NCI-H345 treated with DMSO at 0.1 percent for 48 hours (cell line): ENCODE data around the gene ZFP69.
A peak's percentile ranks its signal among the peaks of the same experiment; 100 is the strongest.

Source experiments
- DNase-seq: peaks from one replicate; lab custom pipeline; 2025; ENCODE audit not compliant: unreplicated experiment; lab: John Stamatoyannopoulos, UW

ZFP69 gene

DNA sequence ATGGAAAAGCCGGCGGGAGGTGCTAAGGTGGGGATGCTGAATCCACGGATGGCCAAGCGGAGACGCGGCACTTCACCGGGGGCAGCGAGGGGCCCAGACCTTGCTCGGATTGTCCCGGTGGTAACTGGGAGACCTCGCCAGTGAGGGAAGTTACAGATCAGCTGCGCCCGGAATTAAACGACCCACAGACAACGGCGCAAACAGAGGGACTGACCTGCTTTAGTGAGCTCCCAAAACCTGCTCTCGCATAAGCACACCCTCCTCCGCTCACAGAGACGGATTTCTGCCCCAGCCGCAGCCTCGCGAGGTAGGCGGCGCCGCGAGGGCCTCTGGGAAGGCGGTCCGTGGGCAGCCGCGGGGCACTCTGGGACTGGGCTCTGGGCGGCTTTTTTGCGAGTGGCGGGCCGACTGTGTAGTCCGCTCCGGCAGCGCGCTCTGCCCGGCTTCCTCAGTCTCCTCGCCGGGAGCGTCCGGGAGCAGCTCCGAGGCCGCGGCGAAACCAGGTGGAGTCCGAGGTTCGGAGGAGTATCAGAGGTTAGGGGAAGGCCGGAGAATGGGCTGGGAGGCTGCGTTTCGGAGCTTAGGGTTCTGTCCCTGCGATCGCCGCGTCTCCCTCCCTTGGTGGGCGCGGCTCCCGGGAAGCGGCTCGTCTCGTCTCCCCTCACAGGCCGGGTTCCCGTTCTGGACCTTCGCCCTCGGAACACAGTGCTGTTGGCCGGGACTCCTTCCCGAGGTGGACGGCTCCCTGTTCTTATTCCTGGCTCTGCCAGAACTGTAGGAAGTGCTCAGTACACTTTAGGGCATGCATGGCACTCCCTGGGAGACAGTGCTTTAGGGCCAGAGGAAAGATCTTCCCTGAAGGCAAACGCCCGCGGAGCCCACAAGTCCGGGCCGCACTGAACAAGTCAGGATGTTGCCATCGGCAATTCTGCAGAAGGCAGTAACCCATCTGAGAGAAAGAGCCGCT lies 31.6 kb downstream of the ZFP69 start, which contains the start of gene EXO5:
Gene EXO5, plus strand, starts transcription at position 393 of the 967 bp plus-strand sequence. CDS start 5,778 bp downstream, outside the sequence.
- peak; percentile 62 for DNase-seq

DNA sequence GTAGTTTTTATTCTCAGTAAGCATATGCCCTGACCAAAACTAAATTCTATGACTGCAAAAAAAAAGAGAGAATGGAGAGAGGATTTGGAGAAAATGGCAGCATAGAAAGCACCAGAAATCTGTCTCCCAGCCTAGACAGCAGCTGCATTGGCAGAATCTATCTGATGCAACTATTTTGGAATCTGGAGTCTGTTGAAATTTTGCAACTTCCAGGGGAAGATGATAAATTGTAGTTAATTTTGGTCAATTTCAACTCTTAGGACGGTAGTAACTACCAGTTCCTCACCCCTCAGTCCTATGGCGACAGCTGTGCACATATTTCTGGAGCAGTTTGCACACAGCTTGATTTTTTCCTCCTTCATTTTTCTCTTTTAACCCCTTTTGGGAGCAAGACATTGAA lies 42.4 kb downstream of the ZFP69 start:
- no peak for DNase-seq

DNA sequence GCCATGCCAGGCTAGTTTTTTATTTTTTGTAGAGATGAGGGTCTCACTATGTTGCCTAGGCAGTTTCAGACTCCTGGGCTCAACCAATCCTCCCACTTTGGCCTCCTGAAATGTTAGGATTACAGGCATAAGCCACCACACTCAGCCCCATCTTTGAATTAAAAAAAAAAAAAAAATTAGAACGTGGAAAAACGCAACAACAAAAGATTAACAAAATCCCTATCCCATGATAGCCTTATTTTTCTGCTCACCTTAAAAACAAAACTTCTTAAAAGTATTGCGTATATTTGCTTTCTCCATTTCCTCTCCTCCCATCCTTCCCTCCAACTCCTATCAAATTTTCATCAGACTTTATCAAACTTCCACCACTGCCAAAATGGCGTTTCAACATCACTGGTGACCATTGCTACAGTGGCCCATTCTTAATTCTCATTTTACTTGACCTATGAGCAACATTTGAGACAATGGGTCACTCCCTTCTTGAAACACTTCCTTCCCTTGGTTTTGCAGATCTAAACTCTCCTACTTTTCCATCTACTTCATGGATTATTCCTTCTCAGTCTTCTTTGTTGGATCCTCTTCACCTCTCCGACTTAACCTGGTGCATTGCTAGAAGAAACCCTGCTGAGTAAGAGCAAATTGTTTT lies 53.8 kb downstream of the ZFP69 start:
- peak; percentile 51 for DNase-seq

DNA sequence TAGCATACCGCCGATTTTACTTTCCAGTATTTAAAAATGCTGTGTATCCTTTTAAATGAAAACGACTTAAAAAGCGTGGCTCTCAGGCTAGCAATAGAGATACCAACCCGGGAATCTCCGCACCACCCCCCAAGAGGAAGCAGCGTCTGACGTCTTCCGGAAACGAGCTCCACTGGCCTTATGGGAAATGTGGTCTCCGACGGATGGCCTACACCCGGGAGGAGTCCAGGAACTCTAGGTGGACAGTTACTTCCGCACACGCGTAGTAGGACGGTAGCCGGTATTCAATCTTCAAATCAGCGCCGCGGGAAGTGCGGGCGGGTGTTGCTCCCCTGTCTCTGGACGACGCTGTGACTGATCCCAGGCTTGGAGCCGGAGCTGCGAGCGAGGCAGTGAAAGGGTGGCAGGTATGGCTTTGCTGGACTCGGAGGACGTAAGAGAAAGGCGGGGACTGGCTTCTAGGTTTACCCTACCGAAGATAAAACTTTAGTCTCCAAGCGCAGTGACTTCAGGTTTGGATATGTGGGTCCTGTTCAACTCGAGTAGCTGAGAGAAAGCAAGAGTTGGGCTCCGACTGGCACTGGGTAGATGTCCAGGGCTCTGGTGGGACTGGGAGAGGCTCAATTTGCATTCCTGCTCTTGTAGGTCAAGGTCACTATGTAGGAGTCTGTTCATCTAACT lies 54.4 kb downstream of the ZFP69 start, which contains the start of gene ZNF684:
Gene ZNF684, plus strand, starts transcription at position 257 of the 681 bp plus-strand sequence. CDS start 1,530 bp downstream, outside the sequence.
- peak; percentile 94 for DNase-seq

DNA sequence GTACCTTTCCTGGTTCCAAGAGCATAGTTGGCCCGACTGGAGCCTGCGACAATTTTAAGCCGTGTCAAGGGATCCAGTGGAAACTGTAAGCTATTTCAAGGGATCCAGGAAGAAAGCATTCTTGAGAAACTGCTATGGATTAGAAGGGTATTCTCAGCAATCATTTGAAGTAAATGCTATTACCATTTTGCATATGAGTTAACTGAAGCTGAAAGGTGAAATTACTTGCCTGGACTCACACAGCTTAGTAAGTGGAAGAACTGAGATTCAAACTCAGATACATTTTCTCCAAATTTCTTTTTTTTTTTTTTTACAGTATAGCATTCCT lies 54.9 kb downstream of the ZFP69 start:
- no peak for DNase-seq

DNA sequence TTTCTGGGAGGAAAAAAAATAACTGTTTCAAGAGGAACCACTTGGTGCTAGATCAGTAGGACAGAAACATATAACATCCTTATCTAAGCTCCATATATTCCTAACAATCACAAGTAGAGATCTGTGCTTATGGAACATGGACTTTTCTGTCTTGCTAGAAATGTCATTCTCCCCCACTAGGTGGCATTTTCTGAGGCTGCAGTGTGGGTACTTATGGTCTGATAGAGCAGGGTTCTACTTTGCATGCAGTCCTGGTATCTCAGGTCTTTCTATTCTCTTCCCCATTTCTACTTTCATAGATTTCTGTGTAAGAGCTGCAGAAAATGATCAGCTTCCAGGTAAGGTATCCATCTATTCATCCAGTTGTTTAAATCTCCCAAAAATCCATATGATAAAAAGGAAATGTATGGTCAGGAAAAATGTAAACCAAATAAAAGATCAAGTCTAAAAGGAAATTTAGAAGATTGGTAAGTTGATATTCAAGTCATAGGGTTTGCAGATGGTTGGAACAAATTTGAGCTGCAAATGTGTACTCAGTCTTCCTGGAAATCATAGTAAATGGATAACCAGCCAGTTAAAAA lies 55.8 kb downstream of the ZFP69 start:
- DNase-seq: peak; percentile 44

DNA sequence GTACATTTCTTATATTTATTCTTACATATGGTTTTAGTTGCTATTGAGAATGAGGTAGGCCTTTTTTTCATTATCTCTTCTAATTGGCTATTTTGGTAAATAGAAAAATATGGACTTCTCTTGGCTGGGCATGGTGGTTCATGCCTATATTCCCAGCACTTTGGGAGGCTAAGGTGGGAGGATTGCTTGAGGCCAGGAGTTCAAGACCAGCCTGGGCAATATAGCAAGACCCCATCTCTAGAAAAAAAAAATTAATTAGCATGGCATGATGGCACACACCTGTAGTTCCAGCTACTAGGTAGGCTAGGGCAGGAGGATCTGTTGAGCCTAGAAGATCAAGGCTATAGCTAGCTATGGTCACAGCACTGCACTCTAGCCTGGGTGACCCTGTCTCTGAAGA lies 57.5 kb downstream of the ZFP69 start:
- no peak for DNase-seq

DNA sequence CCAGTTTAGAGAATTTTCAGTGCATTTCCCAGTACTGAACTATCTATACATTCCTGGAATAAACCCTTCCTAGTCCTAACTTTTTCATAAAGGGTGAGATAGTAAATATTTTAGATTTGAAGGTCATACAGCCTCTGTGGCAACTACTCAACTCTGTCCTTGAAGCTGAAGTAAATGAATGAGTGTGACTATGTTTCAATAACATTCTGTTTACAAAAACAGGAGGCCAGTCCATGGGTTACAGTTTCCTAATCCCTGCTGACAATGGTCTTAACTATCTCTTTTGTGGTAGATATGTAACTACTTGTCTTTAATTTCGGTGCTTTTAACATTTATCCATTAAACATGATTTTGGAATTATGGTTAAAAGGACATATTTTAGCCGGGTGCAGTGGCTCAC lies 58.6 kb downstream of the ZFP69 start:
- no peak for DNase-seq

DNA sequence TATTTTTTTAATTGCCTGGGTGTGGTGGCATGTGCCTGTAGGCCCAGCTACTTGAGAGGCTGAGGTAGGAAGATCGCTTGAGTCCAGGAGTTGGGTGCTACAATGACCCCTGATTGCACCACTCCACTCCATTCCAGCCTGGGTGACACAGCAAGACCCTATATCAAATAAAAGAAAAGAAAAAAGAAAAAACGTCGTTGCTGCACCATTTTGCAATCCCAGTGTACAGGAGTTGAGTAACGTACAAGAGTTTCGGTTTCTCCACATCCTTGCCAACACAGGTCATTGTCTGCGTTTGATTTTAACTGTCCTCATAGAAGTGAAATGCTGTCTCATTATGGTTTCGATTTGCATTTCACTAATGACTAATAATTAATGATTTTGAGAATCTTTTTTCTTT lies 62.2 kb downstream of the ZFP69 start:
- DNase-seq: no peak
